ENCODE results near the gene ABCA13.

ABCA13 gene

GRCh38 chr7:48168159-48168558 is 3.1 kb upstream of the ABCA13 start:
- Histone ChIP-seq H3K79me2 (ENCODE audit: low read length) (no peaks in the 10 kb centered on the region), H3K4me3 (ENCODE audit: low read length) (no peak overlapping the region), H3K9me3 (ENCODE audit: insufficient read depth, low read length) (no peaks in the 10 kb centered on the region), H3K4me1 (ENCODE audit: low read length) (no peaks in the 10 kb centered on the region), H3K36me3 (replicated peaks; ENCODE audit: low read depth, low read length) (no peaks in the 10 kb centered on the region), H2AFZ (ENCODE audit: low read depth, low read length) (no peak overlapping the region), H3K27me3 (ENCODE audit: low read depth, low read length) (peaks cover 23% of the 10 kb centered on the region), H3K9ac (ENCODE audit: low read length) (no peak overlapping the region), H3K4me2 (ENCODE audit: low read length) (no peak overlapping the region), H3K27ac (ENCODE audit: low read length) (no peak overlapping the region), H4K20me1 (ENCODE audit: insufficient read depth, low read length) (no peaks in the 10 kb centered on the region)
- TF ChIP-seq EZH2phosphoT487 (IDR thresholded peaks at IDR 0.05; ENCODE audit: low read depth) (no peak), CTCF (IDR thresholded peaks at IDR 0.05; ENCODE audit: low read depth, low read length) (no peak)

GRCh38 chr7:48170506-48170905 is 752 bp upstream of the ABCA13 start:
- Histone ChIP-seq H3K4me1 (ENCODE audit: low read length) (no peaks in the 10 kb centered on the region), H3K36me3 (replicated peaks; ENCODE audit: low read depth, low read length) (no peaks in the 10 kb centered on the region), H3K27ac (ENCODE audit: low read length) (no peak overlapping the region), H3K4me3 (ENCODE audit: low read length) (no peak overlapping the region), H4K20me1 (ENCODE audit: insufficient read depth, low read length) (no peaks in the 10 kb centered on the region), H2AFZ (ENCODE audit: low read depth, low read length) (no peak overlapping the region), H3K9ac (ENCODE audit: low read length) (no peak overlapping the region), H3K9me3 (ENCODE audit: insufficient read depth, low read length) (no peaks in the 10 kb centered on the region), H3K79me2 (ENCODE audit: low read length) (no peaks in the 10 kb centered on the region), H3K4me2 (ENCODE audit: low read length) (no peak overlapping the region), H3K27me3 (ENCODE audit: low read depth, low read length) (peaks cover 19% of the 10 kb centered on the region)
- TF ChIP-seq CTCF (IDR thresholded peaks at IDR 0.05; ENCODE audit: low read depth, low read length) (no peak), EZH2phosphoT487 (IDR thresholded peaks at IDR 0.05; ENCODE audit: low read depth) (no peak)

- no peak overlapping the region for H3K9ac ChIP-seq (ENCODE audit: low read length)
- H3K9me3 ChIP-seq (ENCODE audit: insufficient read depth, low read length) = no peaks in the 10 kb centered on the region
- H3K36me3 ChIP-seq (replicated peaks; ENCODE audit: low read depth, low read length) = no peaks in the 10 kb centered on the region
- no peaks in the 10 kb centered on the region for H3K79me2 ChIP-seq (ENCODE audit: low read length)
- no peaks in the 10 kb centered on the region for H4K20me1 ChIP-seq (ENCODE audit: insufficient read depth, low read length)
- H2AFZ ChIP-seq (ENCODE audit: low read depth, low read length) = no peak overlapping the region
- H3K4me3 ChIP-seq (ENCODE audit: low read length) = no peak overlapping the region
- H3K27me3 ChIP-seq (ENCODE audit: low read depth, low read length) = peaks cover 19% of the 10 kb centered on the region
- H3K4me1 ChIP-seq (ENCODE audit: low read length) = no peaks in the 10 kb centered on the region
- H3K27ac ChIP-seq (ENCODE audit: low read length) = no peak overlapping the region
- H3K4me2 ChIP-seq (ENCODE audit: low read length) = no peak overlapping the region
- TF ChIP-seq CTCF (IDR thresholded peaks at IDR 0.05; ENCODE audit: low read depth, low read length) = no peak
Observed at GRCh38 chr7:48173313-48173712, 2.1 kb downstream of the ABCA13 start.

GRCh38 chr7:48173756-48174382 is 2.6 kb downstream of the ABCA13 start:
- H3K9me3 ChIP-seq (ENCODE audit: insufficient read depth, low read length) = no peaks in the 10 kb centered on the region
- H3K4me1 ChIP-seq (ENCODE audit: low read length) = no peaks in the 10 kb centered on the region
- H3K9ac ChIP-seq (ENCODE audit: low read length) = no peak overlapping the region
- no peak overlapping the region for H3K4me3 ChIP-seq (ENCODE audit: low read length)
- TF ChIP-seq CTCF (IDR thresholded peaks at IDR 0.05; ENCODE audit: low read depth, low read length) (no peak), EZH2phosphoT487 (IDR thresholded peaks at IDR 0.05; ENCODE audit: low read depth) (no peak)
- H3K79me2 ChIP-seq (ENCODE audit: low read length) = no peaks in the 10 kb centered on the region
- H3K36me3 ChIP-seq (replicated peaks; ENCODE audit: low read depth, low read length) = no peaks in the 10 kb centered on the region
- no peaks in the 10 kb centered on the region for H4K20me1 ChIP-seq (ENCODE audit: insufficient read depth, low read length)
- H3K4me2 ChIP-seq (ENCODE audit: low read length) = no peak overlapping the region
- H3K27me3 ChIP-seq (ENCODE audit: low read depth, low read length) = peaks cover 19% of the 10 kb centered on the region
- no peak overlapping the region for H3K27ac ChIP-seq (ENCODE audit: low read length)
- no peak overlapping the region for H2AFZ ChIP-seq (ENCODE audit: low read depth, low read length)

Measured in OCI-LY3 (cell line).